Uterus (tissue), 4 donors: Measurements from ENCODE around the gene TMEM120B. TPM values are rescaled to one million over a fixed set of nuclear protein-coding genes. Genes with fewer than 3 reads are reported as not detected.

Experiments
- DNase-seq, 2 donors: peaks; one replicate each; pipeline ENCODE4 v3.0.0-alpha.2; 2019 to 2020
- H3K27ac ChIP-seq, 2 donors: fragments of 200-600 bp; sonication (generic); 1 replicate in 1 of 2; 2 replicates in 1 of 2; pipeline ENCODE4 v1.5.1; 2016 to 2018
- H3K27me3 ChIP-seq, 2 donors: fragments of 200-600 bp; sonication (generic); one replicate each; pipeline ENCODE4 v1.5.1; 2018 to 2019; ENCODE audit warnings: control low read depth in 1 of 2
- H3K36me3 ChIP-seq, 2 donors: fragments of 200-600 bp; sonication (generic); one replicate each; pipeline ENCODE4 v1.5.1; 2019; ENCODE audit warnings: control low read depth in 1 of 2
- H3K4me1 ChIP-seq, 2 donors: fragments of 200-600 bp; sonication (generic); one replicate each; pipeline ENCODE4 v1.5.1; 2018 to 2019; ENCODE audit warnings: control low read depth in 1 of 2
- H3K4me3 ChIP-seq, 2 donors: fragments of 200-600 bp; sonication (generic); 1 replicate in 1 of 2; 2 replicates in 1 of 2; pipeline ENCODE4 v1.5.1; 2018 to 2019; ENCODE audit warnings: mild to moderate bottlenecking in 1 of 2
- H3K9me3 ChIP-seq, 2 donors: fragments of 200-600 bp; sonication (generic); one replicate each; pipeline ENCODE4 v1.5.1; 2019; ENCODE audit warnings: control low read depth in 1 of 2
- CTCF ChIP-seq, 4 experiments: fragments of 200-600 bp in 2 of 4; fragments of 450-650 bp in 2 of 4; sonication (generic) in 2 of 4; IDR thresholded peaks; one replicate each; pipeline ENCODE4 v1.5.1; 2016 to 2019; ENCODE audit warnings: antibody characterized with exemption in 4 of 4, mild to moderate bottlenecking in 2 of 4, moderate library complexity in 1 of 4
- POLR2A ChIP-seq, 2 donors: fragments of 450-650 bp; IDR thresholded peaks; one replicate each; pipeline ENCODE4 v1.6.1; 2016; ENCODE audit warnings: antibody characterized with exemption in 2 of 2, mild to moderate bottlenecking in 1 of 2, moderate library complexity in 1 of 2
- intact Hi-C: fragments of 100-400 bp; cut with DNase I; formaldehyde crosslinking; loops from one replicate; pipeline ENCODE4 v1.15.1; 2023; ENCODE audit warnings: low total_unique reads
- total RNA-seq, 4 donors: library from RNA; depleted of rRNA in 3 of 4; stranded (reverse); fragments of >200 nt in 3 of 4; gene quantifications; one replicate each; pipeline versions ENCODE4 v1.1.0 to v1.2.4, GENCODE V29; 2014 to 2023
- donor health status: DM: yes; HTN: yes; CAD: no.

The TMEM120B gene
- total RNA-seq, 4 donors from 2014 or later = 1.0 to 35.2 (median 19.6) TPM

GRCh38 chr12:121819212-121819949 lies 106.8 kb downstream of the TMEM120B start:
- Histone ChIP-seq H3K9me3 (no peaks in the 10 kb centered on the region), H3K4me3 (no peak overlapping the region), H3K36me3 (no peaks in the 10 kb centered on the region), H3K27ac (no peak overlapping the region), H3K4me1 (no peaks in the 10 kb centered on the region), H3K27me3 (no peaks in the 10 kb centered on the region)
- no peak for DNase-seq
- TF ChIP-seq POLR2A (IDR thresholded peaks at IDR 0.05) = no peak
- intact Hi-C loops = no loop called here

- intact Hi-C loops = no loop called here
- DNase-seq = no peak
- no peak overlapping the region for H3K27ac ChIP-seq
- H3K4me1 ChIP-seq = no peaks in the 10 kb centered on the region
- H3K4me3 ChIP-seq = no peak overlapping the region
- H3K36me3 ChIP-seq = no peaks in the 10 kb centered on the region
- TF ChIP-seq CTCF (IDR thresholded peaks at IDR 0.05) (no peak), POLR2A (IDR thresholded peaks at IDR 0.05) (no peak)
- no peaks in the 10 kb centered on the region for H3K9me3 ChIP-seq
- H3K27me3 ChIP-seq = no peaks in the 10 kb centered on the region
Measured at GRCh38 chr12:121820056-121820455, 107.5 kb downstream of the TMEM120B start.

GRCh38 chr12:121822393-121823100 lies 110.0 kb downstream of the TMEM120B start:
- TF ChIP-seq CTCF (IDR thresholded peaks at IDR 0.05) (no peak), POLR2A (IDR thresholded peaks at IDR 0.05) (no peak)
- H3K27me3 ChIP-seq = no peaks in the 10 kb centered on the region
- H3K27ac ChIP-seq = no peak overlapping the region
- no peak overlapping the region for H3K4me3 ChIP-seq
- no peaks in the 10 kb centered on the region for H3K36me3 ChIP-seq
- no peaks in the 10 kb centered on the region for H3K9me3 ChIP-seq
- intact Hi-C loops = no loop called here
- no peak for DNase-seq
- H3K4me1 ChIP-seq = no peaks in the 10 kb centered on the region

- TF ChIP-seq CTCF (IDR thresholded peaks at IDR 0.05) = peak in 1 of 4 experiments; percentile 14
- no peak for TF ChIP-seq POLR2A (IDR thresholded peaks at IDR 0.05)
- DNase-seq = no peak
- H3K27ac ChIP-seq = no peak overlapping the region
- intact Hi-C loops = no loop called here
- H3K9me3 ChIP-seq = no peaks in the 10 kb centered on the region
- H3K36me3 ChIP-seq = no peaks in the 10 kb centered on the region
- H3K27me3 ChIP-seq = no peaks in the 10 kb centered on the region
- H3K4me1 ChIP-seq = no peaks in the 10 kb centered on the region
- no peak overlapping the region for H3K4me3 ChIP-seq
Measured at GRCh38 chr12:121823101-121823726, 110.7 kb downstream of the TMEM120B start.

GRCh38 chr12:121823727-121824115 lies 111.2 kb downstream of the TMEM120B start:
- Histone ChIP-seq H3K4me1 (no peaks in the 10 kb centered on the region), H3K27me3 (no peaks in the 10 kb centered on the region), H3K36me3 (no peaks in the 10 kb centered on the region), H3K9me3 (no peaks in the 10 kb centered on the region), H3K27ac (no peak overlapping the region), H3K4me3 (no peak overlapping the region)
- TF ChIP-seq POLR2A (IDR thresholded peaks at IDR 0.05) (no peak), CTCF (IDR thresholded peaks at IDR 0.05) (no peak)
- DNase-seq = no peak
- intact Hi-C loops = no loop called here
